GM06990 (cell line): ENCODE results near the gene CNOT8.

Experiments used
- DNase-seq: peaks from one replicate; pipeline ENCODE4 v3.0.0-alpha.2; 2011; ENCODE audit not compliant: insufficient read length; ENCODE audit errors: extremely low read depth
- H3K27me3 ChIP-seq: replicated peaks from 2 replicates; pipeline ENCODE4 v1.6.0; 2011; ENCODE audit warnings: low read length; ENCODE audit not compliant: control insufficient read depth, insufficient read depth
- H3K36me3 ChIP-seq: 2 replicates; pipeline ENCODE4 v1.5.1; 2011; ENCODE audit warnings: low read length; ENCODE audit not compliant: control insufficient read depth, insufficient read depth
- H3K4me3 ChIP-seq: replicated peaks from 2 replicates; pipeline ENCODE4 v1.5.1; 2011; ENCODE audit warnings: low read depth, mild to moderate bottlenecking, control low read depth, low read length
- TF ChIP-seq, protein P1 (sequence below): IDR thresholded peaks from 2 replicates; pipeline ENCODE4 v1.5.1; 2011; ENCODE audit warnings: low read length, control low read depth, mild to moderate bottlenecking, inconsistent platforms; ENCODE audit not compliant: insufficient read depth, poor library complexity, severe bottlenecking

The CNOT8 gene

DNA sequence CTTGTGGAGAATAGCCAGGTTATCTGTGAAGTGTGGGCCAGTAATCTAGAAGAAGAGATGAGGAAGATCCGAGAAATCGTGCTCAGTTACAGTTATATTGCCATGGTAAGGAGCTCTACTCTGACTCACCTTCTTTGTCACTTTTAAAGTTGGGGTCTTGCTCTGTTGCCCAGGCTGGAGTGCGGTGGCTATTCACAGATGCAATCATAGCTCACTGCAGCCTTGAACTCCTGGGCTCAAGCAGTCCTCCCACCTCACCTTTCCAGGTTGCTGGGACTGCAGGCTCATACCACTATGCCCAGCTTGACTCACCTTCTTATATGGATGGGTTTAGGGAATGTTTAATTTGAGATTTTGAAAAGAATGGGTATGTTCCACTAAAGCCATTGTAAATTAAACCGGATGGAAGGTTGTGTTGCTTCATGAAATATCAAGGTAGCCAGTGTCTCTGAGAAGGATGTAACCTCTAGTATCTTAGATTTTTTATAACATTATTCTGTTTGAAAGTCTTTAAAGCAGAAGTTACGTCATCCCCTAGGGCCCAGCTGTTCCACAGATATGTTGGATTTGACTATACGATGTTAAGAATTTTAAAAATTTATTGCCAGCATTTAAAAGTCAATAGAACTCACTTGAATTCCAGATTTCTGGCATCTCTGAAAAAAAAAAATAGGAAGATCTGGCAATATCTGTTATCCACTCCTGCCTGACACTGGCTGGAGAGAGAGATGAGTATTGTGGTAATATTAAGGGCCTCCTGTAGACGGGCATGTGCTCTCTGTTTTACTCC, 5.1 kb downstream of the CNOT8 start:
- Histone ChIP-seq H3K4me3 (no peak overlapping the region), H3K36me3 (peaks cover 8% of the 10 kb centered on the region), H3K27me3 (no peaks in the 10 kb centered on the region)
- no peak for DNase-seq
- TF ChIP-seq, protein P1, sequence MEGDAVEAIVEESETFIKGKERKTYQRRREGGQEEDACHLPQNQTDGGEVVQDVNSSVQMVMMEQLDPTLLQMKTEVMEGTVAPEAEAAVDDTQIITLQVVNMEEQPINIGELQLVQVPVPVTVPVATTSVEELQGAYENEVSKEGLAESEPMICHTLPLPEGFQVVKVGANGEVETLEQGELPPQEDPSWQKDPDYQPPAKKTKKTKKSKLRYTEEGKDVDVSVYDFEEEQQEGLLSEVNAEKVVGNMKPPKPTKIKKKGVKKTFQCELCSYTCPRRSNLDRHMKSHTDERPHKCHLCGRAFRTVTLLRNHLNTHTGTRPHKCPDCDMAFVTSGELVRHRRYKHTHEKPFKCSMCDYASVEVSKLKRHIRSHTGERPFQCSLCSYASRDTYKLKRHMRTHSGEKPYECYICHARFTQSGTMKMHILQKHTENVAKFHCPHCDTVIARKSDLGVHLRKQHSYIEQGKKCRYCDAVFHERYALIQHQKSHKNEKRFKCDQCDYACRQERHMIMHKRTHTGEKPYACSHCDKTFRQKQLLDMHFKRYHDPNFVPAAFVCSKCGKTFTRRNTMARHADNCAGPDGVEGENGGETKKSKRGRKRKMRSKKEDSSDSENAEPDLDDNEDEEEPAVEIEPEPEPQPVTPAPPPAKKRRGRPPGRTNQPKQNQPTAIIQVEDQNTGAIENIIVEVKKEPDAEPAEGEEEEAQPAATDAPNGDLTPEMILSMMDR: no peak

DNA sequence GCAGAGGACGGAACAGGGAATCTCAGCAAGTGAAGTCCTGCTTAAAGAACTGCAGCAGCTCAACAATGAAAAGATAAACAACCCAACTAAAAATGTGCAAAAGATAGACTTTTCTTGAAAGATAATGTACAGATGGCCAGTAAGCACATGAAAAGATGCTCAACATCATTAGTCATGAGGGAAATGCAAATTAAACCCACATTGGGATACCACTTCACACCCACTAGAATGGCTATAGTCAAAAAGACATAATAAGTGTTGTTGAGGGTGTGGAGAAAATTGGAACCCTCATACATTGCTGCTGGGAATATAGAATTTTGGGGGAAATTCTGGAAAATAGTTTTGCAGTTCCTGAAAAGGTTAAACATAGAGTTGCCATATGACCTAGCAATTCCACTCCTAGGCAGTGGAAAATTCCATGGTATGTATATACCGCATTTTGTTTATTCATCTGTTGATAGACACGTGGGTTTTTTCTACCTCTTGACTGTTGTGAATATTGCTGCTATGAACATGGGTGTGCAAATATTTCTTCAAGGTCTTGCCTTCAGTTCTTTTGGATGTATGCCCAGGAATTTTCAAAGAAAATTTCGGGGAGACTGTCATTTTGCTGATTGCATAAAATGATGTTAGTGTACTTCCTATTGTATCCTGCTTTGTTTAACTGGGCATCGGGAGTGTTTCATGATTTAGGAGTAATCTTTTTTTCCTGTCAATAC, 7.2 kb downstream of the CNOT8 start:
- TF ChIP-seq, protein P1: no peak
- DNase-seq: no peak
- Histone ChIP-seq H3K4me3 (no peak overlapping the region), H3K36me3 (peaks cover 14% of the 10 kb centered on the region), H3K27me3 (no peaks in the 10 kb centered on the region)

DNA sequence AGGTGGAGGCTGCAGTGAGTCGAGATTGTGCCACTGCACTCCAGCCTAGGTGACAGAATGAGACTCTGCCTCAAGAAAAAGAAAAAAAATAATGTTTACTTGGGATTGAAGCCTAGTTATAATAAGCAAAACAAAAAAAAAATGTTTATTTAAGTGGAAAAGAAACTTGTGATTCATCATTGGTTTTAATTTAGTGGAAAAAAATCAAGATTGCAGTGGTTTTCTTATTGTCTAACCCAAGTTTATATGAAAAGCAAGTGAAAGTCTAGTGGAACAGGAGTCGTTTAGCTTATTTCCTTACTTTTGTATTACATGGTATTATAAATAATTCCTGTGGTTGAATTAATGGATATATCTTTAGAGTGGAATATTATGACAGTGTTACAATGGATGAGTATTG, 8.4 kb downstream of the CNOT8 start:
- Histone ChIP-seq H3K4me3 (no peak overlapping the region), H3K36me3 (peaks cover 15% of the 10 kb centered on the region), H3K27me3 (no peaks in the 10 kb centered on the region)
- DNase-seq: no peak
- TF ChIP-seq, protein P1: no peak

DNA sequence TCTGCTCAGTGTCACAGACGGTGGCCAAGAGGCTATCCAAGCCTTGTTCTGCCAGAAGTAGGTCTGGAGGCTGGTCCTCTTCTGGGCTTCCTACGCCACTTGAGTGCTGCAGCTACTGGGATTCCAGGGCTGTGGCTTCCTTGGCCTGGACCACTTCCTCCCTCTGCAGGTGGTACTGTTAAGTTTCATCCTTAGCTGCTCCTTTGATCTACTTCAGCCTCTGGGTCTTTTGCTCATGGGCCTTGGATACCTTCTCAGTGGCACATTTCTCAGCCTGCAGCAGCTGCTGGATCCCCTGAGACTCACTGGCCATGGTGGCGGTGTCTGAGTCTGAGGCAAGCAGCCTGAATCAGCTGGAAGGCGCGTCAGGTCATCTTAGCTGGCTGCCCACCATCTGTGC, 10.3 kb downstream of the CNOT8 start:
- TF ChIP-seq, protein P1: no peak
- peaks cover 17% of the 10 kb centered on the region for H3K36me3 ChIP-seq
- no peaks in the 10 kb centered on the region for H3K27me3 ChIP-seq
- no peak overlapping the region for H3K4me3 ChIP-seq
- DNase-seq: no peak

DNA sequence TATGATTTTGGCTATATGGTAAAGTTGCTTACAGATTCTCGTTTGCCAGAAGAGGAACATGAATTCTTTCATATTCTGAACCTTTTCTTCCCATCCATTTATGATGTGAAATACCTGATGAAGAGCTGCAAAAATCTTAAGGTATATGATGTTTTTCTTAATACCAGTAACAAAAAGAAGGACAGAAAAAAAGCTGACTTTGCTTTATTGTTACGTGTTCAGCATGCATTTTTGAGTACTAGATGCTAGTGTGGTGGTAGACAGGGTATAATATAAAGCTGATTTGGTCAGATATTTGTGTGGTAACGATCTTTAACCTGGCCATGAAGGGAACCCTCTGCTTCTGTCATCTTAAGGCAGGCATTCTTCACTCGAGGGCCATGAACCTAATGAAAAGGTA, 13.3 kb downstream of the CNOT8 start:
- Histone ChIP-seq H3K27me3 (no peaks in the 10 kb centered on the region), H3K4me3 (no peak overlapping the region), H3K36me3 (peaks cover 21% of the 10 kb centered on the region)
- TF ChIP-seq, protein P1: no peak
- DNase-seq: no peak
